ENCODE results near the gene RBFOX1.

DNA sequence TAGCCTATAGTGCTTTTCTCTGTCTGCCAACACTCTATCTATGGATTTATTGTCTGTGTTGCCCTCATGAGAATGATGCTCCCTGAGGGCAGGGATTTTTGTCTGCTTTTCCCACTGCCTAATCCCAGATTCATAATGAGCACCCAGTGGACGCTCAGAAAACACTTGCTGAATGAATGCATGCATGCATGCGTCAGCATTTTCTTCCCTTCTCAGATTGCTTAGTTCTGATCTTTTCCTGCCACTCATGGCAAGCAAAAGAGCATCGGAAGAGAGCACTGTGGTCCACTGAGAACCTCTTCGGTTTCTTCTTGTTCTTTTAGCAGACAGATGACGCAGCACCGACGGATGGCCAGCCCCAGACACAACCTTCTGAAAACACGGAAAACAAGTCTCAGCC is 246.8 kb downstream of the RBFOX1 start:
- TF ChIP-seq, protein P1, sequence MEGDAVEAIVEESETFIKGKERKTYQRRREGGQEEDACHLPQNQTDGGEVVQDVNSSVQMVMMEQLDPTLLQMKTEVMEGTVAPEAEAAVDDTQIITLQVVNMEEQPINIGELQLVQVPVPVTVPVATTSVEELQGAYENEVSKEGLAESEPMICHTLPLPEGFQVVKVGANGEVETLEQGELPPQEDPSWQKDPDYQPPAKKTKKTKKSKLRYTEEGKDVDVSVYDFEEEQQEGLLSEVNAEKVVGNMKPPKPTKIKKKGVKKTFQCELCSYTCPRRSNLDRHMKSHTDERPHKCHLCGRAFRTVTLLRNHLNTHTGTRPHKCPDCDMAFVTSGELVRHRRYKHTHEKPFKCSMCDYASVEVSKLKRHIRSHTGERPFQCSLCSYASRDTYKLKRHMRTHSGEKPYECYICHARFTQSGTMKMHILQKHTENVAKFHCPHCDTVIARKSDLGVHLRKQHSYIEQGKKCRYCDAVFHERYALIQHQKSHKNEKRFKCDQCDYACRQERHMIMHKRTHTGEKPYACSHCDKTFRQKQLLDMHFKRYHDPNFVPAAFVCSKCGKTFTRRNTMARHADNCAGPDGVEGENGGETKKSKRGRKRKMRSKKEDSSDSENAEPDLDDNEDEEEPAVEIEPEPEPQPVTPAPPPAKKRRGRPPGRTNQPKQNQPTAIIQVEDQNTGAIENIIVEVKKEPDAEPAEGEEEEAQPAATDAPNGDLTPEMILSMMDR (IDR thresholded peaks at IDR 0.05), result no peak
- TF ChIP-seq POLR2A (IDR thresholded peaks at IDR 0.05; ENCODE audit: low read depth), result no peak
- no peak for TF ChIP-seq EP300 (IDR thresholded peaks at IDR 0.05)
- TF ChIP-seq POLR2AphosphoS5 (IDR thresholded peaks at IDR 0.05), result no peak
